H9 (cell line): ENCODE data around the gene THEM4. TPM values are rescaled to one million over a fixed set of nuclear protein-coding genes. Genes with fewer than 3 reads are reported as not detected.

Experiments
- DNase-seq: peaks from one replicate; pipeline ENCODE4 v3.0.0-alpha.2; 2017
- H2AFZ ChIP-seq: one replicate; pipeline ENCODE4 v1.6.1; 2013; ENCODE audit warnings: mild to moderate bottlenecking, low read length, control low read depth, moderate library complexity
- H2AK5ac ChIP-seq: 2 replicates; pipeline ENCODE4 v1.6.1; 2013; ENCODE audit warnings: low read length, control low read depth, mixed read lengths; ENCODE audit not compliant: insufficient read length
- H2BK120ac ChIP-seq: one replicate; pipeline ENCODE4 v1.6.1; 2013; ENCODE audit warnings: low read depth, mild to moderate bottlenecking, low read length, control low read depth, inconsistent platforms; ENCODE audit not compliant: poor library complexity, severe bottlenecking
- H2BK12ac ChIP-seq: 2 replicates; pipeline ENCODE4 v1.6.1; 2013; ENCODE audit warnings: low read length, control low read depth, mixed read lengths, low read depth; ENCODE audit not compliant: insufficient read length
- H2BK15ac ChIP-seq: 2 replicates; pipeline ENCODE4 v1.6.1; 2013; ENCODE audit warnings: low read depth, low read length, control low read depth
- H2BK20ac ChIP-seq: one replicate; pipeline ENCODE4 v1.6.1; 2013; ENCODE audit warnings: low read depth, mild to moderate bottlenecking, low read length, control low read depth, inconsistent platforms; ENCODE audit not compliant: poor library complexity, severe bottlenecking
- H2BK5ac ChIP-seq: 2 replicates; pipeline ENCODE4 v1.6.1; 2013; ENCODE audit warnings: low read length, control low read depth, mixed read lengths; ENCODE audit not compliant: insufficient read length
- H3K14ac ChIP-seq: 2 replicates; pipeline ENCODE4 v1.6.1; 2013; ENCODE audit warnings: low read length, control low read depth; ENCODE audit not compliant: insufficient read depth
- H3K18ac ChIP-seq: 2 replicates; pipeline ENCODE4 v1.6.1; 2013; ENCODE audit warnings: low read depth, mild to moderate bottlenecking, mixed read lengths, low read length, control low read depth; ENCODE audit not compliant: insufficient read length
- H3K23ac ChIP-seq: 2 replicates; pipeline ENCODE4 v1.6.1; 2013; ENCODE audit warnings: low read length, control low read depth, mixed read lengths, low read depth; ENCODE audit not compliant: insufficient read length
- H3K23me2 ChIP-seq: 2 replicates; pipeline ENCODE4 v1.6.1; 2013; ENCODE audit warnings: low read depth, mild to moderate bottlenecking, mixed read lengths, low read length, control low read depth; ENCODE audit not compliant: insufficient read length, poor library complexity, severe bottlenecking
- H3K27ac ChIP-seq: 2 replicates; pipeline ENCODE4 v1.5.1; 2013; ENCODE audit warnings: low read length, control low read depth, mixed read lengths, low read depth; ENCODE audit not compliant: insufficient read length
- H3K27me3 ChIP-seq: 2 replicates; pipeline ENCODE4 v1.6.1; 2013; ENCODE audit warnings: low read length, control low read depth, inconsistent platforms; ENCODE audit not compliant: insufficient read depth
- H3K4ac ChIP-seq: 2 replicates; pipeline ENCODE4 v1.6.1; 2013; ENCODE audit warnings: low read depth, mild to moderate bottlenecking, control low read depth, inconsistent platforms, low read length, moderate library complexity
- H3K4me1 ChIP-seq: 2 replicates; pipeline ENCODE4 v1.6.1; 2013; ENCODE audit warnings: low read length, control low read depth, inconsistent platforms; ENCODE audit not compliant: insufficient read depth
- H3K4me2 ChIP-seq: 2 replicates; pipeline ENCODE4 v1.6.1; 2013; ENCODE audit warnings: low read length, control low read depth, mixed read lengths; ENCODE audit not compliant: insufficient read length, insufficient read depth
- H3K56ac ChIP-seq: 2 replicates; pipeline ENCODE4 v1.6.1; 2013; ENCODE audit warnings: low read depth, mild to moderate bottlenecking, mixed read lengths, low read length, control low read depth; ENCODE audit not compliant: insufficient read length
- H3K79me1 ChIP-seq: 2 replicates; pipeline ENCODE4 v1.6.1; 2013; ENCODE audit warnings: low read depth, mild to moderate bottlenecking, moderate library complexity, low read length, control low read depth, inconsistent platforms; ENCODE audit not compliant: insufficient read depth, poor library complexity, severe bottlenecking
- H3K79me2 ChIP-seq: 2 replicates; pipeline ENCODE4 v1.6.1; 2013; ENCODE audit warnings: low read length, control low read depth, inconsistent platforms; ENCODE audit not compliant: insufficient read depth
- H3K9ac ChIP-seq: 2 replicates; pipeline ENCODE4 v1.6.1; 2013; ENCODE audit warnings: low read length, control low read depth, mixed read lengths; ENCODE audit not compliant: insufficient read length; ENCODE audit errors: extremely low read depth
- H3K9me3 ChIP-seq: one replicate; pipeline ENCODE4 v1.6.1; 2013; ENCODE audit warnings: low read depth, low read length, inconsistent platforms; ENCODE audit not compliant: control insufficient read depth
- H3T11ph ChIP-seq: one replicate; pipeline ENCODE4 v1.6.1; 2013; ENCODE audit warnings: mild to moderate bottlenecking, low read length, control low read depth, inconsistent platforms
- H4K20me1 ChIP-seq: one replicate; pipeline ENCODE4 v1.6.1; 2013; ENCODE audit not compliant: control insufficient read depth, insufficient read length, insufficient read depth
- H4K5ac ChIP-seq: 2 replicates; pipeline ENCODE4 v1.6.1; 2013; ENCODE audit warnings: low read depth, mild to moderate bottlenecking, mixed read lengths, low read length, control low read depth; ENCODE audit not compliant: insufficient read length
- H4K8ac ChIP-seq: replicated peaks from 2 replicates; pipeline ENCODE4 v1.6.1; 2013; ENCODE audit warnings: low read length, control low read depth, mixed read lengths, low read depth; ENCODE audit not compliant: insufficient read length
- H4K91ac ChIP-seq: 2 replicates; pipeline ENCODE4 v1.6.1; 2013; ENCODE audit warnings: low read depth, mild to moderate bottlenecking, moderate library complexity, mixed read lengths, low read length, control low read depth; ENCODE audit not compliant: insufficient read length
- H3K27ac Mint-ChIP-seq, 3 experiments: 2 replicates in 2 of 3; 3 replicates in 1 of 3; pipeline ENCODE4 v1.8.0; 2020 to 2021; ENCODE audit warnings: mixed read lengths in 3 of 3, mild to moderate bottlenecking in 1 of 3, moderate library complexity in 1 of 3
- H3K27me3 Mint-ChIP-seq: 2 replicates; pipeline ENCODE4 v1.8.0; 2021; ENCODE audit warnings: low read depth, mild to moderate bottlenecking, moderate library complexity, mixed read lengths
- H3K36me3 Mint-ChIP-seq, 3 experiments: 2 replicates in 2 of 3; 3 replicates in 1 of 3; pipeline ENCODE4 v1.8.0; 2020 to 2021; ENCODE audit warnings: low read depth in 3 of 3, mixed read lengths in 3 of 3; ENCODE audit not compliant: insufficient read depth in 1 of 3
- H3K4me1 Mint-ChIP-seq, 2 experiments: 2 replicates each; pipeline ENCODE4 v1.8.0; 2020; ENCODE audit warnings: mixed read lengths in 2 of 2
- H3K4me3 Mint-ChIP-seq, 2 experiments: 2 replicates in 1 of 2; 3 replicates in 1 of 2; pipeline ENCODE4 v1.8.0; 2020 to 2021; ENCODE audit warnings: mild to moderate bottlenecking in 2 of 2, mixed read lengths in 2 of 2, moderate library complexity in 1 of 2
- H3K9me3 Mint-ChIP-seq, 2 experiments: 2 replicates in 1 of 2; 3 replicates in 1 of 2; pipeline ENCODE4 v1.8.0; 2020; ENCODE audit warnings: mild to moderate bottlenecking in 2 of 2, mixed read lengths in 2 of 2, moderate library complexity in 1 of 2
- CTCF ChIP-seq: fragments of 200-600 bp; sonication (generic); conservative IDR thresholded peaks from 3 replicates; pipeline ENCODE4 v1.8.0; 2021; ENCODE audit warnings: antibody characterized with exemption, mild to moderate bottlenecking
- WGBS: extraction: QIAGEN DNeasy Blood & Tissue Kit; methylation state at CpG from one replicate; pipeline ENCODE4 v1.1.7; 2013; ENCODE audit warnings: missing lambda C conversion rate, low lambda C conversion rate, mixed read lengths; ENCODE audit not compliant: insufficient read length; ENCODE audit errors: extremely low coverage; 5-methylcytosine and 5-hydroxymethylcytosine counted together
- total RNA-seq: library from RNA; stranded (reverse); gene quantifications from 2 replicates; pipeline ENCODE4 v1.2.1, GENCODE V29; 2021

The THEM4 gene
- total RNA-seq, 1 experiment from 2014 or later, result 10.5 TPM

DNA sequence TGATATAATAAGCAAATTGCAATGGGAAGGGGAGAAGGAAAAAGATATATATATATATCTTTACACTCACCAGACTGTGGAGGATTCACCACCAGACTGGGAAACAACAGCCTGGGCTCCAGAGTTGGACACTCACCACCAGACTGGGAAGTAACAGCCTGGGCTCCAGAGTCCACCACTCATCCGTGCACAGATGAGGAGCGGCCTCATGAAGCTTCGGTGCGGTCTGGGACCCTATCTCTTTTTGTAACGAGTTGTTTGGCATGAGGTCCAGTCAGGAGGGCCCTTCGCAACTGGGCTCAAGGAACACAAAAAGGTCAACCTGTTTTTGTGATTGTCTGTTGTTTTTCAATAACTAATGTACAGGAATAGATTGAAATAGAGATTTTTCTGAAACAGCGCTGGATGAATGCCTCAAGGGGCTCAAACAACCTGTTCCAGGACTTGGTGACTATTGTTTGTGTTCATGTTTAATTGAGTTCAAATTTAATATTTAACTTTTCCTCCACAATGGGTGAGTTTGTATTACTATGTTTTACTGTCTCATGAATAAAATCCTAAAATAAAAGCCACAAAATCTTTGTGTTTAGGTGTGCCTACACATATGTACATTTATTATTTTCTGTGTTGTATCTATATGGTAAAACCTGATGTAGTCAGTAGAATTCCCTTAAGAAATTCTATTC lies 44.2 kb upstream of the THEM4 start:
- TF ChIP-seq CTCF, result no peak
- no peaks in the 10 kb centered on the region for H3K4me1 Mint-ChIP-seq
- Histone ChIP-seq H3K18ac (no peak overlapping the region), H2AFZ (no peak overlapping the region), H4K8ac (no peak overlapping the region), H3K14ac (no peak overlapping the region), H3K27ac (no peak overlapping the region), H3K9me3 (no peaks in the 10 kb centered on the region), H3K4me1 (no peaks in the 10 kb centered on the region), H2BK15ac (no peak overlapping the region), H3K79me2 (no peaks in the 10 kb centered on the region), H3K79me1 (no peaks in the 10 kb centered on the region), H3K27me3 (no peaks in the 10 kb centered on the region), H3K9ac (no peak overlapping the region), H3T11ph (no peak overlapping the region), H3K23ac (no peak overlapping the region), H2BK5ac (no peak overlapping the region), H2BK12ac (no peak overlapping the region), H4K5ac (no peak overlapping the region), H4K20me1 (no peaks in the 10 kb centered on the region), H2BK120ac (no peak overlapping the region), H3K4ac (no peak overlapping the region), H3K23me2 (no peaks in the 10 kb centered on the region), H3K4me2 (no peak overlapping the region), H2BK20ac (no peak overlapping the region), H4K91ac (no peak overlapping the region), H3K56ac (no peak overlapping the region), H2AK5ac (no peak overlapping the region)
- no CpG with 5 or more reads among the region's 7 CpGs for WGBS
- peaks cover 2% of the 10 kb centered on the region; the same call in 1 of the 2 replicates for H3K27me3 Mint-ChIP-seq
- no peak overlapping the region; a peak in 1 of 7 replicates for H3K27ac Mint-ChIP-seq
- DNase-seq, result no peak
- no peaks in the 10 kb centered on the region for H3K9me3 Mint-ChIP-seq
- H3K36me3 Mint-ChIP-seq, result no peaks in the 10 kb centered on the region; a peak in 1 of 7 replicates
- H3K4me3 Mint-ChIP-seq, result no peak overlapping the region
